HG03558 (cell line): ENCODE data around the gene TMCC1.
"Not testable (repeated sequence)": the region's sequence is repeated elsewhere in the genome, so short reads cannot be mapped to it uniquely, and the experiment has no call there.

Experiments
- ATAC-seq: cut with Tn5 transposase; IDR thresholded peaks from one replicate; pipeline ENCODE4 v1.9.1; 2021; ENCODE audit warnings: moderate number of reproducible peaks; ENCODE audit not compliant: unreplicated experiment; ENCODE audit errors: extremely low read depth

The TMCC1 gene

GRCh38 chr3:129736070-129736469, 157.4 kb downstream of the TMCC1 start:
- no peak for ATAC-seq

- no peak for ATAC-seq
Observed at GRCh38 chr3:129735638-129736037, 157.9 kb downstream of the TMCC1 start.

- ATAC-seq: no peak
Observed at GRCh38 chr3:129734449-129734848, 159.1 kb downstream of the TMCC1 start.

GRCh38 chr3:129732200-129732876, 161.2 kb downstream of the TMCC1 start:
- no peak for ATAC-seq

GRCh38 chr3:129727707-129728106, 165.8 kb downstream of the TMCC1 start:
- ATAC-seq: no peak

GRCh38 chr3:129723558-129724324, 169.8 kb downstream of the TMCC1 start:
- ATAC-seq: no peak

GRCh38 chr3:129722527-129722926, 171.0 kb downstream of the TMCC1 start:
- ATAC-seq: no peak

GRCh38 chr3:129718201-129718600, 175.3 kb downstream of the TMCC1 start:
- no peak for ATAC-seq

GRCh38 chr3:129715854-129716253, 177.7 kb downstream of the TMCC1 start:
- ATAC-seq: no peak

- no peak for ATAC-seq
Observed at GRCh38 chr3:129708328-129708861, 185.1 kb downstream of the TMCC1 start.

- no peak for ATAC-seq
Observed at GRCh38 chr3:129705274-129705673, 188.2 kb downstream of the TMCC1 start.

GRCh38 chr3:129703913-129704312, 189.6 kb downstream of the TMCC1 start:
- ATAC-seq: no peak

- no peak for ATAC-seq
Observed at GRCh38 chr3:129702934-129703712, 190.4 kb downstream of the TMCC1 start.

GRCh38 chr3:129701161-129701560, 192.3 kb downstream of the TMCC1 start:
- ATAC-seq: no peak

- no peak for ATAC-seq
Observed at GRCh38 chr3:129699612-129700011, 193.9 kb downstream of the TMCC1 start.

- ATAC-seq: no peak
Observed at GRCh38 chr3:129699199-129699598, 194.3 kb downstream of the TMCC1 start.

- no peak for ATAC-seq
Observed at GRCh38 chr3:129697229-129697969, 196.1 kb downstream of the TMCC1 start.

- ATAC-seq: not testable (repeated sequence)
Observed at GRCh38 chr3:129696430-129696829, 197.1 kb downstream of the TMCC1 start.

- ATAC-seq: no peak
Observed at GRCh38 chr3:129695230-129695629, 198.3 kb downstream of the TMCC1 start.

- ATAC-seq: no peak
Observed at GRCh38 chr3:129694228-129694627, 199.3 kb downstream of the TMCC1 start.
